HG03571 (cell line): ENCODE data around the gene NPAS1.

ENCODE experiments used
- ATAC-seq: cut with Tn5 transposase; IDR thresholded peaks from one replicate; pipeline ENCODE4 v1.9.1; 2021; ENCODE audit not compliant: unreplicated experiment

Gene NPAS1, protein sequence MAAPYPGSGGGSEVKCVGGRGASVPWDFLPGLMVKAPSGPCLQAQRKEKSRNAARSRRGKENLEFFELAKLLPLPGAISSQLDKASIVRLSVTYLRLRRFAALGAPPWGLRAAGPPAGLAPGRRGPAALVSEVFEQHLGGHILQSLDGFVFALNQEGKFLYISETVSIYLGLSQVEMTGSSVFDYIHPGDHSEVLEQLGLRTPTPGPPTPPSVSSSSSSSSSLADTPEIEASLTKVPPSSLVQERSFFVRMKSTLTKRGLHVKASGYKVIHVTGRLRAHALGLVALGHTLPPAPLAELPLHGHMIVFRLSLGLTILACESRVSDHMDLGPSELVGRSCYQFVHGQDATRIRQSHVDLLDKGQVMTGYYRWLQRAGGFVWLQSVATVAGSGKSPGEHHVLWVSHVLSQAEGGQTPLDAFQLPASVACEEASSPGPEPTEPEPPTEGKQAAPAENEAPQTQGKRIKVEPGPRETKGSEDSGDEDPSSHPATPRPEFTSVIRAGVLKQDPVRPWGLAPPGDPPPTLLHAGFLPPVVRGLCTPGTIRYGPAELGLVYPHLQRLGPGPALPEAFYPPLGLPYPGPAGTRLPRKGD

GRCh38 chr19:47019431-47020041, at the start of gene NPAS1:
TSS of gene NPAS1 (plus strand) at chr19:47019837. CDS start at chr19:47021048, 1,211 bp downstream.
- ATAC-seq, result no peak

- no peak for ATAC-seq
Observed at GRCh38 chr19:46970815-46971214, 48.8 kb upstream of the NPAS1 start.

DNA sequence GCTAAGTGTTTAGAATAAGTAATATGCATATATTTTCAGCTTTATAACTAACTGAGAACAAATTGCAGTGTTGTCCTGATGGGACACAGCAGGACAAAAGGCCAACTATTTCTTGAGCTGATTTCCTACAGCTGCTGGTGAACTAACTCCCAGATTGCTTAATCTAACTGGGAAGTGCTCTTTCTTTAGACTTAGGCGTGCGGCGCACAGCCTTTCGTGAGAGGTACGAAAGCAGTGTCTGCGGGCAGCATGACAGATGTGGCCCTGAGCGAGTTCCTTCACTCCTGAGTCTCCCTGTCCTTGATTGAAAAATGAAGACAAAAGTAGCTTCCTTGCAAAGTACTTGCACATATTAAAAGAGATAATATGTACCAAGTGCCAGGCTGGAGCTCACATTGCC, 47.3 kb upstream of the NPAS1 start:
- ATAC-seq, result no peak

GRCh38 chr19:46974181-46974580, 45.5 kb upstream of the NPAS1 start:
- ATAC-seq, result no peak

GRCh38 chr19:46975011-46975924, 44.4 kb upstream of the NPAS1 start:
- no peak for ATAC-seq

DNA sequence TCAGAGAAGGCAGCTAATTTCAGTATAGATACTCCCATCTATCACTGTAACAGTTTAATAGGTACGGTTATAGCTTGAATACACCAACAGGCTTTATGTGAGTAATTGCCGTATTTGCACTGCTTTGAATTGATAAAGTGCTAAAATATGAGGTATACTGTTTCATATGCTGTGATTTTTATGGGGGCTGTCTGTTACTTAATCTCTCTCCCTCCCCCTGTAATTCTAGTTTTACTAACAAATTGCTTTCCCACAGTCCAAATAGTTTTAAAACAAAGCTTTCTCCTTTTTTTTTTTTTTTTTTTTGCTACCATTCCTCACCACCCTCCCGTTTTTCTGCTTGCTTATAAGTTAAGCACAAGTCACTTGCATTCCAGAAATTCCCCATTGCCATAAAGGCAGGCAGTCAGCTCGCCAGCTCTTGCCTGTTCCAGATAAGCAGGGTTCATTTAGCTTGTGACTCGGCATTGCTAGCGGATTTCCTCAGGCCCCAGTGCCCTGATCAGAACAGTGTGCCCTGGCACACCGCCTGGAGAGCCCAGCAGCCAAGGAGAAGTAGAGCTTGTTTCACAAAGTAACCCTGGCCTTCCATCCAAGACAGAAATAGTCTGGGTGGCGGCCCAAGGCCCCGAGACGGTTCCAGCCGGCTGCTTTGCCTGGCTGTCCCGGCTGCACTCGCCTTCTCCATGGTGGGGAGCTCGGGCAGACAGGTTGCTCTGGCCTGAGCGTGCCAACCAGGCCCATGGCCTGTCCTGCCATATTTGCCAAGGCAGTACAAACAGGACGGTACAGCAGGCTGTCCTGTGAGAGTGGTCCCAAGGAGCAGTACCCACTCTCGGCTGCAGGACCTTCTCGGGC, 43.5 kb upstream of the NPAS1 start:
- ATAC-seq, result no peak

- ATAC-seq, result no peak
Observed at GRCh38 chr19:46976845-46977320, 42.8 kb upstream of the NPAS1 start.

GRCh38 chr19:46977548-46977947, 42.1 kb upstream of the NPAS1 start:
- no peak for ATAC-seq

GRCh38 chr19:46978171-46978869, 41.3 kb upstream of the NPAS1 start:
- ATAC-seq, result no peak

DNA sequence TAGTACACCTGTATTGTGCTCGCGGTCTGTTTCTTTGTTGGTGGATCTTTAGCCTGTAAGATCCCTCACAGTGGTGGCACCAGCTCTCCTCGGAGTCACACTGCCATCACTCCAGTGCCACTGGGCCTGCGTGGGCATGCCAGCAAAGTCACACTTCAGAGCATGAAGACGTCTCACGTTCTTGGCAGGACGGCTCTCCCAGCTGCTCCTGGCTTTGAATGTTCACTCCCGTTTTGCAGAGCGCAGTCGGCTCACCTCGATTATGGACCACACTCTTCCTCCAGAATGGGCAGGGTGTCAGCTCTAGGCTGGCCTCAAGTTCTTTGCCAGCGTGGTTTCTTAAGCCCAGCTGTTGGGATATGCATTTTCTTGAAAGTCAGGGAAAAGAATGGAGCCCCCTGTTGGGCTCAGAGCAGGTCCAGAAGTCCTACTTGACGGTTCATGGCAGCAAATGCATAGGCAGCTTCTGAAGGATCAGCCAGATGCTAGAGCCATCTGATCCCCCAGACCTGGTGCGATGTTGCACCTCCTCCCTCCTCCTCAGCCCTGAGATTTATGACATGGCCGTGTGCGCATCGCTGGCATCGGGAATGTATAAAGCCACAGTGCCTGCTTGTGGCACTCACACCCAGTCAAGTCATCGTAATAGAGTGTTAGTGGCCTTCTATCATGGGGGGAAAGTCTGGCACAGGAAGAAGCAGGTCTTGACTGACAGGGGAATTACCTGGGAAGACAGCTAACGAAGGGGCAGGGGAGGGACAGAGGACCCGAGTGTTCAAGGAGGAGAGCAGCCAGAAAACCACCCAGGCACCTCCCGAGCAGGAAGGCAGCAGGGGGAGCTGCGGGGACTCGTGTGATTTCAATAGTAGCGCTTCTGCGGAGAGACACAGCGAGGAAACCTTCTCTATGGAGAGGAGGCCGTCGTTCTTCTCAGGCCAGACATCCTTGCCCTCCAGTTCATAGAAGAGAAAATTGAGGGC, 40.2 kb upstream of the NPAS1 start:
- ATAC-seq, result no peak

GRCh38 chr19:46980761-46981160, 38.9 kb upstream of the NPAS1 start:
- ATAC-seq, result no peak

DNA sequence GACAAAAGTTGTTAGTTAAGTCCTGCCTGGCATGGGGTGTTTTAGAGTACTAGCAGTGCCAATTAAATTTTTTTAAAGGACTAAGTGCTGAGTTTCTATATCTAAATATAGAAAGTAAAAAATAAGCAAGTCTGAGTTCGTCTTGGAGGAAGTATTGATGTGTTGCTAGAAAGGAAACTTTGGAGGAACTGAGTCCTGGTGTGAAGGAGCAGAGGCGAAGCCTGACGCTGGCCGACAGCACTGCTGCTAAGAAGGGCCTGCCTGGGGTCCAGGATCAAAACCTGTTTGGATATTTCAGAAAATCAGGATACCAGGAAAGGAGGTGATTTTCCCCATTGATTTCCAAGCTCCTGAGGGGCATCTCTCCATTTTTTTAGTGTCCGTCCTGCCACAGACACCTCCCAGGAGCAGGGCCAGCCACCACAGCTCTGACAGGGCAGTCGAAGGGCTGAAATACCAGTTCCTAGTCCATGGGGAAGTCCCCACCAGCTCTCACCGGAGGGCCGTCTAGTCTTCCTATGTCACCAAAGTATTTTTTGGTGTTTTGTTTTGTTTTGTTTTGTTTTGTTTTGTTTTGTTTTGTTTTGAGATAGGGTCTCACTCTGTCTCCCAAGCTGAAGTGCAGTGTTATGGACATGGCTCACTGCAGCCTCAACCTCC, 38.2 kb upstream of the NPAS1 start:
- no peak for ATAC-seq

DNA sequence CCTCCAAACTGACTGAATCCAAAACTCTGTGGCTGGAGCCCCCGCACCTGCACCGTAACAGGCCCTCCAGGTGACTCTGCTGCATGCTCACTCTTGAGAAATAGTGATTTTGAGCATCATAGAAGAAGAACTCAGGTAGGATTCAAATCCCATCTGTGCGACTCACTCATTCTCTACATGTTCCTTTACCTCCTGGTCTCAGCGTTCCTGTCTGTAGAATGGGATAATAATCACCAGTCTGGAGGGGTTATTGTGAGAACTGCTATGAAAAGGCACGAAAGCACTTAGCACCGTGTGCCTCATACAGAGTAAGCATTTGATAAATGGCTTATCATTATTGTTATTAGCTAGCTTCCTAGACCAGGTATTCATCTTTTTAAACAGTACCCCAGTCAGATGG, 36.5 kb upstream of the NPAS1 start:
- ATAC-seq, result no peak

DNA sequence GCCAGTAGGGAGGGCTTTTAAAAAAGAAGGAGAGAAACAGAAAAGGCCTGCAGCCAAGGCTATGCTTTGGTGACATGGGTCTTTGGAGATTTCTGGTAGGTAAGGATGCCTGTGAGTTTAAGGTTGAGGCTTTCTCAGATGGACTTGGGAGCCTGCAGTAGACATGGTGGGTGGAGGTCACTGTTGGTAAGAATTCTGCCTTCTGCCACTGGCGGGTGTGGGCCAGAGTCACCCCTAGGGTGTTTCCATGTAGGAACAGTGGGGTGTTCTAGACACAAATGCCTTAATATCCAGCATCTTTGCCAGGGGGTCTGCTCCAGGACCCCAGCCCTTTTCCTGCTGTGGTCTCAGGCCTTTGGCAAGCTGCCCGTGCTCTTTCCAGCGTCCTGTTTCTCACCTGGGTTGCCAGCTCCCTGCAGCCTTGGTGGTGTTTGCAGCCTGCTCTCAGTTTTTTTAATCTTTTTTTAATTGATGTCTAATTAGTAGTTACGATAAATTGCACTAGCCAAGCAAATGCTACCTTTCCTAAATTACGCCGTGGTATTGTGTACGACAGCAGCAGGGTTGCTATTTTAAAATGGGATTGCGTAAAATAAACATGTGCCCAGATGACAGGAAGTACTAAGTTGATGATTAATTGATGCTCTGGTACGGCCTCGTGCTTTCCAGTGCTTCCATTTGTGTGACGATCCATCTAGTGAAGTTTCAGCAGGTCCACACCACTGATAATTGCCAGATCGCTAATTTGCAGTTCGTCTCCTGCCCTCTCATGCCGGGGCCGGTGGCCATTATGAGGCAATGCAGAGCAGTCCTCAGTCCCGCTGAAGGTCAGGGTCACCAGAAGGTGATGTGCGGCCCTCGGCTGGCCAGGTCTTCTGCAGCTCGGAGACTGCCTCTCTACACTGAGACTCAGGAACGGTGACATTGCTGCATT, 35.3 kb upstream of the NPAS1 start:
- no peak for ATAC-seq

GRCh38 chr19:46985542-46986415, 33.9 kb upstream of the NPAS1 start:
- no peak for ATAC-seq
